Mammary epithelial cell (primary cell): ENCODE measurements around the gene MLLT10.

Source experiments
- CTCF ChIP-seq, 2 donors: IDR thresholded peaks in 1 of 2; conservative IDR thresholded peaks in 1 of 2; 2 replicates each; pipeline ENCODE4 v1.5.1; 2011 to 2012; ENCODE audit warnings: inconsistent platforms in 2 of 2, low read length in 2 of 2, mild to moderate bottlenecking in 2 of 2, control low read depth in 1 of 2, low read depth in 1 of 2; ENCODE audit not compliant: insufficient read depth in 1 of 2; ENCODE audit errors: extremely low read depth in 1 of 2
- EZH2 ChIP-seq: IDR thresholded peaks from 2 replicates; pipeline ENCODE4 v1.6.1; 2012; ENCODE audit warnings: low read length, inconsistent platforms, borderline replicate concordance

GRCh38 chr10:21638681-21639080 is 104.6 kb downstream of the MLLT10 start:
- TF ChIP-seq CTCF (conservative IDR thresholded peaks at IDR 0.05 in 1 of 2, IDR thresholded peaks at IDR 0.05 in 1 of 2; ENCODE audit: extremely low read depth in 1 of 2, insufficient read depth in 1 of 2, low read depth in 1 of 2, low read length in 2 of 2): no peak
- no peak for TF ChIP-seq EZH2
